Measurements from ENCODE around the gene GNS.

GNS gene

DNA sequence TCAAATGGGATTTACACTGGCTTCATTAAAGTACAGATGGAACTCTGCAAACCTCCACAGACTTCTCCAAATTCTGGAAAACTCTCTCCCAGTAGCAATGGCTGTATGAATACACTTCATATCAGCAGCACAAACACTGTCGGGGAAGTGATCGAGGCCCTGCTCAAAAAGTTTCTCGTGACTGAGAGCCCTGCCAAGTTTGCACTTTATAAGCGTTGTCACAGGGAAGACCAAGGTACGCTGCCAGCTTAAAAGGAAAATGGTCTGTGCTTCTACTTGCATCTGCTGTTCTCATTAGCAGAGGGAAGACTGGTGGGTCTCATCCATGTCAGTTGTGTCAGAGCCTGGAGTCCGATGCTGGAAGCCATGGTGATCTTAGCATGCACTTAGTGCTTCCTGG, 71.0 kb downstream of the GNS start:
- DNase-seq, result no peak
- Mint-ChIP-seq H3K9me3 (no peaks in the 10 kb centered on the region), H3K27me3 (no peaks in the 10 kb centered on the region), H3K4me1 (ENCODE audit: low read depth) (peaks cover 75% of the 10 kb centered on the region), H3K4me3 (peak overlapping the region; percentile 13), H3K27ac (peak overlapping the region; percentile 82), H3K36me3 (ENCODE audit: low read depth) (peaks cover 83% of the 10 kb centered on the region)

- H3K4me3 Mint-ChIP-seq, result peak overlapping the region; percentile 13
- H3K36me3 Mint-ChIP-seq (ENCODE audit: low read depth), result peaks cover 79% of the 10 kb centered on the region
- peak overlapping the region; percentile 82 for H3K27ac Mint-ChIP-seq
- DNase-seq, result no peak
- H3K9me3 Mint-ChIP-seq, result no peaks in the 10 kb centered on the region
- peaks cover 76% of the 10 kb centered on the region for H3K4me1 Mint-ChIP-seq (ENCODE audit: low read depth)
- no peaks in the 10 kb centered on the region for H3K27me3 Mint-ChIP-seq
Observed at GRCh38 chr12:64687816-64688215, 71.4 kb downstream of the GNS start.

GRCh38 chr12:64685605-64686004, 73.6 kb downstream of the GNS start:
- Mint-ChIP-seq H3K4me3 (no peak overlapping the region), H3K36me3 (ENCODE audit: low read depth) (peaks cover 67% of the 10 kb centered on the region), H3K27me3 (no peaks in the 10 kb centered on the region), H3K4me1 (ENCODE audit: low read depth) (peaks cover 81% of the 10 kb centered on the region), H3K9me3 (no peaks in the 10 kb centered on the region), H3K27ac (peak overlapping the region; percentile 92)
- no peak for DNase-seq

- no peak for DNase-seq
- H3K36me3 Mint-ChIP-seq (ENCODE audit: low read depth), result peaks cover 63% of the 10 kb centered on the region
- no peaks in the 10 kb centered on the region for H3K27me3 Mint-ChIP-seq
- no peaks in the 10 kb centered on the region for H3K9me3 Mint-ChIP-seq
- peak overlapping the region; percentile 92 for H3K27ac Mint-ChIP-seq
- peaks cover 84% of the 10 kb centered on the region for H3K4me1 Mint-ChIP-seq (ENCODE audit: low read depth)
- no peak overlapping the region for H3K4me3 Mint-ChIP-seq
Observed at GRCh38 chr12:64685050-64685449, 74.2 kb downstream of the GNS start.

- Mint-ChIP-seq H3K9me3 (no peaks in the 10 kb centered on the region), H3K27ac (peak overlapping the region; percentile 92), H3K27me3 (no peaks in the 10 kb centered on the region), H3K4me1 (ENCODE audit: low read depth) (peaks cover 89% of the 10 kb centered on the region), H3K4me3 (peak overlapping the region; percentile 21), H3K36me3 (ENCODE audit: low read depth) (peaks cover 55% of the 10 kb centered on the region)
- no peak for DNase-seq
Observed at GRCh38 chr12:64683816-64684543, 75.2 kb downstream of the GNS start.

DNA sequence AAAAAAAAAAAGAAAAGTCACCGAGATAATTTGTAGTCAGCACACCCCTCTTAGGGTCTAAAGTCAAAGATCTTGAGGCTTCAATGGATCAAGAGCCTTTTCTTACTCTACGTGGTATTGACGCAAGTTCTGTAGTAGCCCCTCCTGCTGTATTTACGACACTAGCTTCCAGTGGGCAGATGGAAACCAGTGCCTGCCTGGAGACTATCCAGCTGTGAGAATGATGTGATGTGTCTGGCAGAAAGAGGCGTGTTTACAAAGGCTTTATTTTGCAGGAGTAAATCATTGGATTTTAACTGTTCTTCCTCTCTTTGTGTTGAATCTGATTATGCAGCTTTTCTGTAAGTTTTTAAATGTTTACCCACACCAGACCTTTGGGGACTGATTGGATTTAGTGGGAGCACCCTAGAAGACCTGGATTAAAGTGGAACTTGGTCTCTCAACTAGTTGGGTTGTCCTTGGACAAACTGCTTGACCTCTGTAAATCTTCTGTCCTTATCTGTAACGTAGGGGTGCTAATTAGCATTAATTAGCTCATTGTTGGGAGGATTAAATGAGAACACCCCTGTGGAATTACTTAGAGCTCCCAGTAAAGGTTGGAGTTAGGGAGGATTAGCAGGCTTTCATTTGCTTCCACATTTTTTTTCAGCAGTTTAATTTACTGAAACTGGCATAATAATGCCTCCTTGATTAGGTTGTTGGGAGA, 76.5 kb downstream of the GNS start:
- Mint-ChIP-seq H3K4me1 (ENCODE audit: low read depth) (peaks cover 89% of the 10 kb centered on the region), H3K27ac (peak overlapping the region; percentile 92), H3K27me3 (no peaks in the 10 kb centered on the region), H3K36me3 (ENCODE audit: low read depth) (peaks cover 42% of the 10 kb centered on the region), H3K9me3 (no peaks in the 10 kb centered on the region), H3K4me3 (no peak overlapping the region)
- DNase-seq, result no peak

DNA sequence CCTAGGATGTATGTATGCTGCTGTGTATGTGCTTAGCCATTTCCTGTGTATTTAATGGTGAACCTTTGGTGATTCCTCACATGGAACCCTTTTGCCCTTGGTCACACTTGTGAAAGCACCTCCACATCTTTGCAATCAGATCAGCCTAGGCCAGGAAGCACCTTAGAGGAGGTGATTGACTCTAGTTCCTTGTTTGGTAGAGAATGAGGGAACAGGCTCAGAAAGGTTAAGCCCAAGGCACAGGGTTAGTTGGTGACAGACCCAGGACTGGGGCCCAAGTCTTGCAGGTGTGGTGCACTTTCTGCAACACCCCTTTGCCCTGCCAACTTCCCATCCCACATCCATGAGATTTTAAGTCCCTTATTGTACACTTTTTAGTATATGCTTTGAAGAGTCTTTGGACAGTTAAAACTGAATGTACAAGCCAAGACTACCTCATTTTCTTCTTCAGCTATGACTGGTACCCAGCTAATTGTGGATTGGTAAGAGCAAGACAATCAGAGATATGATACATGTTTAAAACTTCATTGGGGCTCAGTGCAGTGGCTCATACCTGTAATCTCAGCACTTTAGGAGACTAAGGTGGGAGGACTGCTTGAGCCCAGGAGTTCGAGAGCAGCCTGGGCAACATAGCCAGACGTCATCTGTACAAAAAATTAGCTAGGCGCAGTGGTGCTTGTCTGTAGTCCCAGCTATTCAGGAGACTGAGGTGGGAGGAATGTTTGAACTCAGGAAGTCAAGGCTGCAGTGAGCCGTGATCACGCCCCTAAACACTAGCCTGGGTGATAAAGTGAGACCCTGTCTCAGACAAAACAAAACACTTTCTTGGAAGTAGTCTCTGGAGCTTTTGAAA, 77.8 kb downstream of the GNS start:
- Mint-ChIP-seq H3K4me3 (peak overlapping the region; percentile 7), H3K4me1 (ENCODE audit: low read depth) (peaks cover 95% of the 10 kb centered on the region), H3K36me3 (ENCODE audit: low read depth) (peaks cover 32% of the 10 kb centered on the region), H3K27ac (peak overlapping the region; percentile 95), H3K9me3 (no peaks in the 10 kb centered on the region), H3K27me3 (no peaks in the 10 kb centered on the region)
- DNase-seq, result peak; percentile 36

- Mint-ChIP-seq H3K4me3 (peak overlapping the region; percentile 66), H3K9me3 (no peaks in the 10 kb centered on the region), H3K27ac (peak overlapping the region; percentile 95), H3K27me3 (no peaks in the 10 kb centered on the region), H3K4me1 (ENCODE audit: low read depth) (peaks cover 95% of the 10 kb centered on the region), H3K36me3 (ENCODE audit: low read depth) (peaks cover 20% of the 10 kb centered on the region)
- DNase-seq, result peak; percentile 26
Observed at GRCh38 chr12:64680235-64680634, 79.0 kb downstream of the GNS start.

DNA sequence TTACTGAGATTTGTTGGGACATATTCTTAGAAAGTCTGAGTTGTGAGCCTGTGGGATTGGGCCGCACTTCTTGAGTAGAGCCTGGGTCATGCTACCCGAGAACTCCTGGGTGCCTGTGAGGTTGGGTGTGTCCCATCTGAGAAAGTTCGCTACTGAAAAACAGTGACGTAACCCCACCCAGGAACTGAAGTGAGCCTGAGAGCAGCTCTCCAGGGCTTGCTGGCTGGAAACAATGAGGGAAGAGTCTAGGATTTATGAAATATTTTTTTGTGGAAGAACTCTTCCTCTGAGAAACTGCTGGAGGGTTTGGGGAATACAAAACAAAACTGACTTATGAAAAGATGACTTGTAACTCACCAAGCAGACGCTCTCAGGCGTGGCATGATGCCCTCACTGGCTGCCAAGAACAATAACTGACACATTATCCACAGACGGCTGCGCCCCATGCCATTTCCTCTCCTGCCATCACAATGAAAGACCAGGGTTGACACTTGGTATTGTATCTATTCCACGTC, 79.7 kb downstream of the GNS start:
- Mint-ChIP-seq H3K27ac (peak overlapping the region; percentile 95), H3K4me3 (peak overlapping the region; percentile 66), H3K4me1 (ENCODE audit: low read depth) (peaks cover 95% of the 10 kb centered on the region), H3K9me3 (no peaks in the 10 kb centered on the region), H3K36me3 (ENCODE audit: low read depth) (peaks cover 13% of the 10 kb centered on the region), H3K27me3 (no peaks in the 10 kb centered on the region)
- peak; percentile 54 for DNase-seq

DNA sequence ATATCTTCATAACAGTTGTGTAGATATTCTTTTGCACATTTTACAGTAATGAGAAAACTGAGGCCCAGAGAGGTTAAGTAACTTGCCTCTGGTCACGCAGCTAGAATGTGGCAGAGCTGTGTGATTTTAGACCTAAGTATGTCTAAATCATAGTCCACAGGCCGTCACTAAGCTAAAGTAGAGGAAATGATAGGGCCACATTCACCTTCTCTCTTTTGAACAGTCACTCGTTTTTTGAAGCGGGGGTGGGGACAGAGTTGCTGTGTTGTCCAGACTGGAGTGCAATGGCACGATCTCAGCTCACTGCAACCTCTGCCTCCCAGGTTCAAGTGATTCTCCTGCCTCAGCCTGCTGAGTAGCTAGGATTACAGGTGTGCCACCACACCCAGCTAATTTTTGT, 80.4 kb downstream of the GNS start:
- DNase-seq, result peak; percentile 30
- Mint-ChIP-seq H3K9me3 (no peaks in the 10 kb centered on the region), H3K36me3 (ENCODE audit: low read depth) (peaks cover 8% of the 10 kb centered on the region)

GRCh38 chr12:64678248-64678647, 81.0 kb downstream of the GNS start:
- peak overlapping the region; percentile 95 for H3K27ac Mint-ChIP-seq
- H3K36me3 Mint-ChIP-seq (ENCODE audit: low read depth), result peaks cover 5% of the 10 kb centered on the region
- no peak overlapping the region for H3K4me3 Mint-ChIP-seq
- DNase-seq, result peak; percentile 29
- H3K4me1 Mint-ChIP-seq (ENCODE audit: low read depth), result peaks cover 95% of the 10 kb centered on the region
- H3K27me3 Mint-ChIP-seq, result no peaks in the 10 kb centered on the region
- H3K9me3 Mint-ChIP-seq, result no peaks in the 10 kb centered on the region

More for the DNA sequence above, 80.4 kb downstream of the GNS start:
- H3K27ac Mint-ChIP-seq, result peak overlapping the region; percentile 95
- H3K4me3 Mint-ChIP-seq, result no peak overlapping the region
- no peaks in the 10 kb centered on the region for H3K27me3 Mint-ChIP-seq
- peaks cover 95% of the 10 kb centered on the region for H3K4me1 Mint-ChIP-seq (ENCODE audit: low read depth)

- peak overlapping the region; percentile 92 for H3K27ac Mint-ChIP-seq
- peaks cover 9% of the 10 kb centered on the region for H3K36me3 Mint-ChIP-seq (ENCODE audit: low read depth)
- H3K4me1 Mint-ChIP-seq (ENCODE audit: low read depth), result peaks cover 94% of the 10 kb centered on the region
- peak; percentile 29 for DNase-seq
- no peak overlapping the region for H3K4me3 Mint-ChIP-seq
- no peaks in the 10 kb centered on the region for H3K9me3 Mint-ChIP-seq
- H3K27me3 Mint-ChIP-seq, result no peaks in the 10 kb centered on the region
Observed at GRCh38 chr12:64675795-64676194, 83.4 kb downstream of the GNS start.

DNA sequence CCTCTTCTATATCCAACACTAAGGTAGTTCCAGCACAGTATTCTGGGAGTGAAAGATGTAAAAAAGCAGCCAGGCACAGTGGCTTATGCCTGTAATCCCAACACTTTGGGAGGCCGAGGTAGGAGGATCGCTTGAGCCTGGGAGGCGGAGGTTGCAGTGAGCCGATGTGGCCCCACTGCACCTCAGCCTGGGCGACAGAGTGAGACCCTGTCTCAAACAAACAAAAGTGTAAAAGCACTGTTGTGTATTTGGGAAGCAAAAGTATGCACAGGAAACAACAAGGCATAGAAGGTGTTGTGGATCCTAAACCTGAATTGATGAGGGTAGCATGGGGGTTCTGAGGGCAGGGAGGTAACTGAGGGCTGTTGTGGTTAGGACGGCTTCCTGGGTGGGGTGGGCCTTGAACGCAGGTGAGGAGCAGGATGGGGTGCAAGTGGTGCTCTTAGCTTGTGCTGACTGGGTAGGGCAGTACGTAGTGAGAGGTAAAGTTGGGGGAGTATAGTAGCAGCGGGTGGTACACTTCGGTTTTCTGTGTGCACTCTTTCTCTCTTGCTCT, 84.8 kb downstream of the GNS start:
- Mint-ChIP-seq H3K9me3 (no peaks in the 10 kb centered on the region), H3K4me3 (peak overlapping the region; percentile 59), H3K4me1 (ENCODE audit: low read depth) (peaks cover 94% of the 10 kb centered on the region), H3K36me3 (ENCODE audit: low read depth) (peaks cover 9% of the 10 kb centered on the region), H3K27me3 (no peaks in the 10 kb centered on the region), H3K27ac (peak overlapping the region; percentile 97)
- peak; percentile 43 for DNase-seq
